NB4 (cell line): Measurements from ENCODE around the gene DPEP2.

Experiments
- CTCF ChIP-seq: IDR thresholded peaks from one replicate; pipeline ENCODE4 v1.5.1; 2012; ENCODE audit warnings: low read depth, low read length
- MYC ChIP-seq: IDR thresholded peaks from 2 replicates; pipeline ENCODE4 v1.6.1; 2011; ENCODE audit warnings: low read depth, low read length
- POLR2A ChIP-seq: IDR thresholded peaks from 2 replicates; pipeline ENCODE4 v1.6.1; 2011; ENCODE audit warnings: mild to moderate bottlenecking; ENCODE audit not compliant: insufficient read length; ENCODE audit errors: extremely low read depth

GRCh38 chr16:67986949-67987348 lies 12.3 kb downstream of the DPEP2 start:
- TF ChIP-seq CTCF (no peak), POLR2A (no peak), MYC (no peak)
